HUES64 (cell line): ENCODE results near the gene IGFBP3.

Experiments used
- H3K27ac ChIP-seq: 2 replicates; pipeline ENCODE4 v1.7.0; 2013; ENCODE audit warnings: low read depth, low read length, inconsistent platforms
- H3K27me3 ChIP-seq: 2 replicates; pipeline ENCODE4 v1.6.1; 2013; ENCODE audit warnings: mild to moderate bottlenecking, low read length; ENCODE audit not compliant: insufficient read depth
- H3K36me3 ChIP-seq: 2 replicates; pipeline ENCODE4 v1.6.1; 2013; ENCODE audit warnings: mild to moderate bottlenecking, low read length; ENCODE audit not compliant: insufficient read depth
- H3K4me1 ChIP-seq: 2 replicates; pipeline ENCODE4 v1.6.1; 2013; ENCODE audit warnings: mild to moderate bottlenecking, low read length, moderate library complexity; ENCODE audit not compliant: insufficient read depth
- H3K4me3 ChIP-seq: 2 replicates; pipeline ENCODE4 v1.5.1; 2013; ENCODE audit warnings: mild to moderate bottlenecking, low read length, moderate library complexity
- H3K9ac ChIP-seq: 2 replicates; pipeline ENCODE4 v1.6.1; 2013; ENCODE audit warnings: mild to moderate bottlenecking, low read depth, low read length
- H3K9me3 ChIP-seq: 2 replicates; pipeline ENCODE4 v1.6.1; 2013; ENCODE audit warnings: low read depth, low read length; ENCODE audit not compliant: insufficient read depth
- WGBS: fragments of 150-250, 120-280 bp; methylation state at CpG from one replicate; pipeline ENCODE4 v1.1.7; 2013; ENCODE audit warnings: missing lambda C conversion rate; 5-methylcytosine and 5-hydroxymethylcytosine counted together

Gene IGFBP3

GRCh38 chr7:45912972-45913371 lies 8.1 kb downstream of the IGFBP3 start:
- Histone ChIP-seq H3K27me3 (peaks cover 4% of the 10 kb centered on the region), H3K4me3 (no peak overlapping the region), H3K9ac (no peak overlapping the region), H3K9me3 (no peaks in the 10 kb centered on the region), H3K4me1 (no peaks in the 10 kb centered on the region), H3K27ac (no peak overlapping the region), H3K36me3 (peaks cover 19% of the 10 kb centered on the region; the same call in 1 of the 2 replicates)
- 96% methylated on average over 7 of the region's 7 CpGs for WGBS

- H3K4me3 ChIP-seq, result no peak overlapping the region
- peaks cover 18% of the 10 kb centered on the region; the same call in 1 of the 2 replicates for H3K36me3 ChIP-seq
- no peak overlapping the region for H3K27ac ChIP-seq
- no peaks in the 10 kb centered on the region for H3K9me3 ChIP-seq
- WGBS, result 91% methylated on average over 9 of the region's 9 CpGs
- H3K4me1 ChIP-seq, result no peaks in the 10 kb centered on the region
- no peak overlapping the region for H3K9ac ChIP-seq
- H3K27me3 ChIP-seq, result no peaks in the 10 kb centered on the region
Measured at GRCh38 chr7:45911311-45911710, 9.8 kb downstream of the IGFBP3 start.

GRCh38 chr7:45910855-45911254 lies 10.2 kb downstream of the IGFBP3 start:
- Histone ChIP-seq H3K27me3 (no peaks in the 10 kb centered on the region), H3K4me3 (no peak overlapping the region), H3K9ac (no peak overlapping the region), H3K4me1 (no peaks in the 10 kb centered on the region), H3K9me3 (no peaks in the 10 kb centered on the region), H3K36me3 (peaks cover 15% of the 10 kb centered on the region; the same call in 1 of the 2 replicates), H3K27ac (no peak overlapping the region)
- 94% methylated on average over 3 of the region's 3 CpGs for WGBS

- Histone ChIP-seq H3K9ac (no peak overlapping the region), H3K36me3 (peaks cover 11% of the 10 kb centered on the region; the same call in 1 of the 2 replicates), H3K4me1 (no peaks in the 10 kb centered on the region), H3K27ac (no peak overlapping the region), H3K9me3 (no peaks in the 10 kb centered on the region), H3K4me3 (no peak overlapping the region), H3K27me3 (no peaks in the 10 kb centered on the region)
Measured at GRCh38 chr7:45909561-45909960, 11.5 kb downstream of the IGFBP3 start.

- whole genome bisulfite sequencing, result no CpG with 5 or more reads among the region's 1 CpG
- H3K27ac ChIP-seq, result no peak overlapping the region
- no peaks in the 10 kb centered on the region for H3K4me1 ChIP-seq
- no peak overlapping the region for H3K9ac ChIP-seq
- no peaks in the 10 kb centered on the region for H3K9me3 ChIP-seq
- no peaks in the 10 kb centered on the region for H3K36me3 ChIP-seq
- no peak overlapping the region for H3K4me3 ChIP-seq
- no peaks in the 10 kb centered on the region for H3K27me3 ChIP-seq
Measured at GRCh38 chr7:45902820-45903219, 18.3 kb downstream of the IGFBP3 start.

- Histone ChIP-seq H3K27me3 (no peaks in the 10 kb centered on the region), H3K9me3 (no peaks in the 10 kb centered on the region), H3K27ac (no peak overlapping the region), H3K4me3 (no peak overlapping the region), H3K36me3 (no peaks in the 10 kb centered on the region), H3K9ac (no peak overlapping the region), H3K4me1 (no peaks in the 10 kb centered on the region)
- 89% methylated on average over 1 of the region's 1 CpG for WGBS
Measured at GRCh38 chr7:45901566-45901965, 19.5 kb downstream of the IGFBP3 start.

- Histone ChIP-seq H3K4me1 (no peaks in the 10 kb centered on the region), H3K27ac (no peak overlapping the region), H3K4me3 (no peak overlapping the region), H3K9ac (no peak overlapping the region), H3K9me3 (no peaks in the 10 kb centered on the region), H3K36me3 (no peaks in the 10 kb centered on the region), H3K27me3 (peaks cover 7% of the 10 kb centered on the region; the same call in 1 of the 2 replicates)
- 98% methylated on average over 2 of the region's 2 CpGs for WGBS
Measured at GRCh38 chr7:45898222-45898621, 22.9 kb downstream of the IGFBP3 start.

GRCh38 chr7:45897042-45897690 lies 23.9 kb downstream of the IGFBP3 start:
- H3K9ac ChIP-seq, result no peak overlapping the region

GRCh38 chr7:45894665-45895062 lies 26.4 kb downstream of the IGFBP3 start:
- Histone ChIP-seq H3K9ac (no peak overlapping the region), H3K9me3 (no peaks in the 10 kb centered on the region), H3K27ac (no peak overlapping the region), H3K36me3 (no peaks in the 10 kb centered on the region), H3K4me1 (no peaks in the 10 kb centered on the region), H3K27me3 (peaks cover 21% of the 10 kb centered on the region), H3K4me3 (no peak overlapping the region)

More at GRCh38 chr7:45897042-45897690, 23.9 kb downstream of the IGFBP3 start:
- H3K4me1 ChIP-seq, result no peaks in the 10 kb centered on the region
- no peak overlapping the region for H3K27ac ChIP-seq
- no peaks in the 10 kb centered on the region for H3K9me3 ChIP-seq
- WGBS, result 63% methylated on average over 1 of the region's 1 CpG
- H3K27me3 ChIP-seq, result peaks cover 7% of the 10 kb centered on the region; the same call in 1 of the 2 replicates
- H3K4me3 ChIP-seq, result no peak overlapping the region
- no peaks in the 10 kb centered on the region for H3K36me3 ChIP-seq

- Histone ChIP-seq H3K9ac (no peak overlapping the region), H3K9me3 (no peaks in the 10 kb centered on the region), H3K27ac (no peak overlapping the region), H3K36me3 (no peaks in the 10 kb centered on the region), H3K4me1 (0 out of 2 replicates have a peak, but pooled peaks cover 4% of the 10 kb centered on the region), H3K27me3 (peaks cover 26% of the 10 kb centered on the region), H3K4me3 (no peak overlapping the region)
- WGBS, result 88% methylated on average over 4 of the region's 4 CpGs
Measured at GRCh38 chr7:45893996-45894664, 26.9 kb downstream of the IGFBP3 start.

GRCh38 chr7:45893374-45893995 lies 27.6 kb downstream of the IGFBP3 start:
- H3K4me1 ChIP-seq, result 0 out of 2 replicates have a peak, but pooled peaks cover 4% of the 10 kb centered on the region
- no peak overlapping the region for H3K9ac ChIP-seq
- H3K27me3 ChIP-seq, result peaks cover 33% of the 10 kb centered on the region
- H3K36me3 ChIP-seq, result no peaks in the 10 kb centered on the region
- no peaks in the 10 kb centered on the region for H3K9me3 ChIP-seq
- H3K4me3 ChIP-seq, result no peak overlapping the region
- no peak overlapping the region for H3K27ac ChIP-seq
- WGBS, result 95% methylated on average over 4 of the region's 5 CpGs
